Skeletal muscle cell (primary cell): ENCODE results near the gene ZBED2.
"Not testable (repeated sequence)": the region's sequence is repeated elsewhere in the genome, so short reads cannot be mapped to it uniquely, and the experiment has no call there.

Source experiments
- DNase-seq: peaks from one replicate; pipeline ENCODE4 v3.0.0-alpha.2; 2010; ENCODE audit warnings: low read depth
- H3K4me3 ChIP-seq: 2 replicates; pipeline ENCODE4 v1.5.1; 2011; ENCODE audit warnings: low read depth, mild to moderate bottlenecking, control low read depth, low read length, moderate library complexity

ZBED2 gene

DNA sequence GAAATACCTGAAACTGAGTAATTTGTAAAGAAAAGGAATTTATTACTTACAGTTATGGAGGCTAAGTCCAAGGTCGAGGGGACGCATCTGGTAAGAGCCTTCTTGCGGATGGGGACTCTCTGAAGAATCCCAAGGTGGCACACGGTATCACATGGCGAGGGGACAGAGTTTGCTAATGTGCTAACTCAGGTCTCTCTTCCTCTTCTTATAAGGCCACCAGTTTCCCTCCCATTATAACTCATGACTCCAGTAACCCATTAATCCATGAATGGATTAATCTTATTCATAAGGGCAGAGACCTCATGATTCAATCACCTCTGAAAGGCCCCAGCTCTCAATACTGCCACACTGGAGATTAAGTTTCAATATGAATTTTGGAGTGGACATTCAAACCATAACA is 15.7 kb downstream of the ZBED2 start:
- H3K4me3 ChIP-seq, result no peak overlapping the region
- DNase-seq, result no peak

- no peak for DNase-seq
Measured at GRCh38 chr3:111578867-111579266, 16.3 kb downstream of the ZBED2 start.

DNA sequence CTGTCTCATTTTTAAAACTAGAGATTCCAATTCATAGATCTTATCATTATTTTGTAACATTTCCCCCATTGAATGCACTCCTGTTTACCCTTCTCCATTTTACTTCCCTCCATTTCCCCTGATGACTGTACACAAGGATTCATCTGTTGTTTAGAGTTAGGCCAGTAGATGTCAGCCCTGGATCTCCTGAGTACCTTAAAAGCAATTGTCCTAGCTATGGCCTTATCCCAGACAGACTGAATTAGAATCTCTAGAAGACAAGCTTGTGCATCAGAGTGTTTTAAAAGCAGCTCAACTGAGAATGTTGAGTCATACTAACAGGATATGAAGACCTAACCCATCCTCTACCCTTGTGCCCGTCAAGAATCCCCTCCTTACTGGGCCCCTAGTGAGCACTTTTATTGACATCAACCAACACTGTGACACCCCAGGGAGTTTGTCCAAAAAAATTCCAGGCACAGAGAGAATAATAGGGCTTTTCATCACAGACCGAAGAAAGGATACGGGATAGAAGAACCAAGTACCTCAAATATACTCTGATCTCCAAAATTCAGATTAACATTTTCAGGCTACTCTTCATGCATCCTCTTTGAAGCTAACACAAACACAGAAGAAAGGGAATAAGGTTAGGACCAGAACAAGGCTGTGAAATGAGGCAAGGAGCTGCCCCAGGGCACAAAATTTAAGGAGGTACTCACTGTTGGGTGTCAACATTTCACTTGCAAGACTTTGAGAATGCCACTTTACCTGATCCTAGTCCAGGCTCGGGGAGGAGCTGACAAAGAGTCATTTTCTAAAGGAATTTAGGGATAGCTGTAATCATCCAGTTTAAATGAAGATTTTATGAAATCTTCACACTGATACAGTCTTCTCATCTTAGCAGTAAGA is 17.1 kb downstream of the ZBED2 start:
- no peak overlapping the region for H3K4me3 ChIP-seq
- peak; percentile 59 for DNase-seq

More at GRCh38 chr3:111578867-111579266, 16.3 kb downstream of the ZBED2 start:
- H3K4me3 ChIP-seq, result no peak overlapping the region

GRCh38 chr3:111577113-111577512 is 18.0 kb downstream of the ZBED2 start:
- no peak overlapping the region for H3K4me3 ChIP-seq
- no peak for DNase-seq

- no peak for DNase-seq
- no peak overlapping the region for H3K4me3 ChIP-seq
Measured at GRCh38 chr3:111571907-111572460, 23.2 kb downstream of the ZBED2 start.

DNA sequence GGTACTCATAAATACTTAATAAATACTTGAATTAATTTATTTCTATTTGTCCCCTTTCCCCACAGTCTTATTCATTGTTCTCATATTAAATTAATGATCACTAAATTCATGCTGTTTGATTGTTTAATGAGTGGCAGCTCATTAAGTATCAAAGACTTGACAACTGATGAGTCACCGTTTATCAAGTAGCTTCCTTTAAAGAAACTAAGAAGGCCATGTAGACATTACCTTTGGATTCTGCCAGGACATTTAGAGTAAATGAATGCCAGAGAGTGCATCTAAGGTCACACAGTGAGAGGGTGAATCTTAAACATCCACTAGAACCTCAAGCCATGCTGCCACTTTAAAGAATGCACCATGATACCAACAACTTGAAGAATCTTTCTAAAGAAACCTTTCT is 23.9 kb downstream of the ZBED2 start:
- no peak overlapping the region for H3K4me3 ChIP-seq
- DNase-seq, result no peak

DNA sequence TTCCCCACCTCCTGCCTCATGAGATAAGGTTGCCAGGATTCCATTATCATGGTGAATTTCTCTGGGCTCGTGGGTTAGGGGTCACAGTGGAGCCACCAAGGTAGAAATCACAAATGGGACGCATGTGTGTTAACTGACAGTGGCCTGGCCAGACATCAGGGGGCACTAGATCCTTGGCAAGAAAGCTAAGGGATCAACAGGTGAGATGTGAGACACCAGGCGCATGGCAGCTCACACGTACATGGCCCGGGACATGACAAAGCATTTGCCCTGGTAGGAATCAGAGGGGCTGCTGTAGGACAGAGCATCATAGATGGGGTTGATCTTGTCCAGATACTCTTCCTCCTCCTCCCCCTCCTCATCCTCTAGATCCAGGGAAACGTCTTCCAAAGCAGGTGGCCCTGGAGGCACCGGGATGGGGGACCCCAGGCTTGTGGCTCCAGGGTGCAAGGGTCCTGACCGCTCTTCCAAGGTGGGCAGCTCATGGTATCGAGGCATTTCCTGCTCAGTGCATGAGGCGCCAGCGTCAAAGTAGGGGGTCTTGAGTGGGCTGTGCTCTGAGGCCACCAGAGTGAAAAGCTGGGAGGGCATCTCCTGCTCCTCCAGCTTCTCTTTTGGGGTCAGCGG is 24.6 kb downstream of the ZBED2 start:
- no peak for DNase-seq

DNA sequence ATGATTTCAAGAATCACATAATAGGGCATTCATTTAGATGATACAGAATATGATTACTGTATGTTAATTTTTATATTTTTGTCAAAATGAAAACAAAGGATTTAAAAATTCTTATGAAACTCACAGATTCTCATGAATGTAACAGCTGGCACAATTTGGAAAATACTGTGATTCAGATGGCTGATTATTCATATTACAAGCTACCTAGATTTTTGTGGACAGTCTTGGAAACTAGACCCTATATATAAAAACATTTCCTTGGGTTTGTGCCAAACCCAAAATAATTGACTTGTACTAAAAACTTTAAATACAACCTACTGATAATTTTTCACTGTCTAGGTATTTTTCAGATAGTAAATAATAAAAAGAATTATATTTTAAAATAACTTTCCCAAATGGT is 26.2 kb downstream of the ZBED2 start:
- H3K4me3 ChIP-seq, result no peak overlapping the region
- no peak for DNase-seq

More for the DNA sequence above, 24.6 kb downstream of the ZBED2 start:
- no peak overlapping the region for H3K4me3 ChIP-seq

- DNase-seq, result no peak
- no peak overlapping the region for H3K4me3 ChIP-seq
Measured at GRCh38 chr3:111568355-111568754, 26.8 kb downstream of the ZBED2 start.

- H3K4me3 ChIP-seq, result no peak overlapping the region
- DNase-seq, result no peak
Measured at GRCh38 chr3:111566844-111567243, 28.3 kb downstream of the ZBED2 start.

- H3K4me3 ChIP-seq, DNase-seq: not testable (repeated sequence)
Measured at GRCh38 chr3:111561902-111562301, 33.2 kb downstream of the ZBED2 start.

GRCh38 chr3:111548756-111549155 is 46.4 kb downstream of the ZBED2 start:
- DNase-seq, result no peak
- H3K4me3 ChIP-seq, result no peak overlapping the region

DNA sequence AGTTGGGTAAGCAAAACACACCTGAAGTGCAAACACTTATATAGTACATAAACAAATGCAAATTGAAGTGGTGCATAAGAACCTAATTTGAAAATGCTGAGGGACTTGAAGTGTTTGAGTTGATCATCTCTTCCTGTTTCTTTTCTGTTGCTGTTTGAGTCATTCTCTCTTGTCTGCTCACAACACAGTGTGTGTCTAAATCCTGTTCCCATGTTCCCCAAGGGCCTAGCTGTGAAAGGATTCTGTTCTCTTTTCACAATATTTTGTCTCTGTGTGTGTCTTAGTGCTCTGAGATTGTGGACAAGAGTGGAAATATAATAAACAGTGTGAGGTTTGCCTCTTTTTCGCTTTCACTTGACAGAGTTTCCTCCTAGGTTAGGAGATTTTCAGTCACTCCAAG is 47.1 kb downstream of the ZBED2 start:
- DNase-seq, result no peak
- no peak overlapping the region for H3K4me3 ChIP-seq

- no peak overlapping the region for H3K4me3 ChIP-seq
- no peak for DNase-seq
Measured at GRCh38 chr3:111547631-111548030, 47.5 kb downstream of the ZBED2 start.

DNA sequence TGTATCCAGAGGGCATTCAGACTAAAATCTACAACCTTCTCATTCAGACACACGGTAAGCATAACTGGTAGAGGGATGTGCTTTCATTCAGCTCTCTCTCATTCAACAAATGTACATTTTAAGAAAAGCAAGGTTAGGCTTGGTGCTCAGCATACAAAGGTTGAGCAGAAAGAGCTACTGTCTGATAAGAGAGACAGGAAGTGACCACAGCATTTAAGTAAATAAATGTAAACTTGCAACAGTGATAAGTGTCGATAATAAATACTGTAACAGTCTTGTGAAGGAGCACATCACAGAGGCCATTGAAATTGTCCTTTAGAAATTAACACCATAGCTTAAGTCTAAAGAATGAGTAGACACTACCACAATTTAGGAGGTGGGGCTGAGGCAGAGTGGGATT is 49.8 kb downstream of the ZBED2 start:
- H3K4me3 ChIP-seq, result no peak overlapping the region
- no peak for DNase-seq
